Aorta (tissue), 5 donors: ENCODE results near the gene XAGE3. TPM values are rescaled to one million over a fixed set of nuclear protein-coding genes. Genes with fewer than 3 reads are reported as not detected.
"Not testable (repeated sequence)": the region's sequence is repeated elsewhere in the genome, so short reads cannot be mapped to it uniquely, and the experiment has no call there.

Experiments
- ATAC-seq: fragments of 200-7000 bp; cut with Tn5 transposase; one replicate; pipeline ENCODE4 v1.9.1; 2022; ENCODE audit warnings: moderate library complexity; ENCODE audit not compliant: low FRiP score
- DNase-seq, 2 donors: peaks; one replicate each; pipeline ENCODE4 v3.0.0-alpha.2; 2020
- H3K27ac ChIP-seq, 2 donors: one replicate each; pipeline ENCODE4 v1.5.1; 2013; ENCODE audit warnings: low read length in 2 of 2, mild to moderate bottlenecking in 2 of 2, moderate library complexity in 2 of 2, control low read depth in 1 of 2, inconsistent platforms in 1 of 2, low read depth in 1 of 2
- H3K27me3 ChIP-seq, 2 donors: one replicate each; pipeline ENCODE4 v1.6.1; 2013; ENCODE audit warnings: control low read depth in 1 of 2, low read length in 1 of 2, mild to moderate bottlenecking in 1 of 2, moderate library complexity in 1 of 2; ENCODE audit not compliant: insufficient read depth in 2 of 2, control insufficient read depth in 1 of 2
- H3K36me3 ChIP-seq, 2 donors: one replicate each; pipeline ENCODE4 v1.6.1; 2013; ENCODE audit warnings: control low read depth in 1 of 2, low read length in 1 of 2, mild to moderate bottlenecking in 1 of 2; ENCODE audit not compliant: insufficient read depth in 2 of 2, control insufficient read depth in 1 of 2
- H3K4me1 ChIP-seq, 2 donors: one replicate each; pipeline ENCODE4 v1.6.1; 2013; ENCODE audit warnings: low read length in 2 of 2, control low read depth in 1 of 2, mild to moderate bottlenecking in 1 of 2, moderate library complexity in 1 of 2; ENCODE audit not compliant: insufficient read depth in 2 of 2, control insufficient read depth in 1 of 2
- H3K4me3 ChIP-seq, 2 donors: one replicate each; pipeline ENCODE4 v1.5.1; 2013; ENCODE audit warnings: low read length in 2 of 2, control low read depth in 1 of 2, mild to moderate bottlenecking in 1 of 2
- H3K9me3 ChIP-seq: one replicate; pipeline ENCODE4 v1.6.1; 2013; ENCODE audit warnings: mild to moderate bottlenecking, low read length; ENCODE audit not compliant: control insufficient read depth
- WGBS, 2 donors: extraction: QIAGEN DNeasy Blood & Tissue Kit; methylation state at CpG; one replicate each; pipeline ENCODE4 v1.1.7; 2013; 5-methylcytosine and 5-hydroxymethylcytosine counted together
- intact Hi-C, 2 donors: fragments of 100-400 bp; cut with DNase I; formaldehyde crosslinking; loops; one replicate each; pipeline versions ENCODE4 v1.14.2 to v1.15.0; 2022
- long read RNA-seq, 2 donors: library from polyadenylated mRNA; unstranded; transcript quantifications; one replicate each; pipeline ENCODE4 v2.0.0, GENCODE V29; 2020 to 2021
- polyA plus RNA-seq, 2 donors: library from polyadenylated mRNA; stranded (reverse); fragments of 200-250 nt; gene quantifications; one replicate each; pipeline ENCODE4 v1.2.3, GENCODE V29; 2013
- total RNA-seq, 2 donors: library from RNA; stranded (reverse); fragmentation: NEBNext Ultra II Directional; extraction: Animal tissue kit (Norgen Biotek cat#: 25700); gene quantifications; one replicate each; pipeline ENCODE4 v1.2.1, GENCODE V29; 2021
- donor health status: healthy with polysubstance abuse.
- donor health status: Bipolar disorder and iron deficiency.
- donor health status: DM: no; HTN: no; CAD: no.
- donor health status: DM: no; HTN: no; CAD: no.
- donor health status: DM: yes; HTN: yes; CAD: no.

Gene XAGE3, protein sequence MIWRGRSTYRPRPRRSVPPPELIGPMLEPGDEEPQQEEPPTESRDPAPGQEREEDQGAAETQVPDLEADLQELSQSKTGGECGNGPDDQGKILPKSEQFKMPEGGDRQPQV
- total RNA-seq (not detected), polyA plus RNA-seq (not detected)
- long read RNA-seq, donor 1, result 0 reads
- long read RNA-seq, donor 2, result 0 reads

DNA sequence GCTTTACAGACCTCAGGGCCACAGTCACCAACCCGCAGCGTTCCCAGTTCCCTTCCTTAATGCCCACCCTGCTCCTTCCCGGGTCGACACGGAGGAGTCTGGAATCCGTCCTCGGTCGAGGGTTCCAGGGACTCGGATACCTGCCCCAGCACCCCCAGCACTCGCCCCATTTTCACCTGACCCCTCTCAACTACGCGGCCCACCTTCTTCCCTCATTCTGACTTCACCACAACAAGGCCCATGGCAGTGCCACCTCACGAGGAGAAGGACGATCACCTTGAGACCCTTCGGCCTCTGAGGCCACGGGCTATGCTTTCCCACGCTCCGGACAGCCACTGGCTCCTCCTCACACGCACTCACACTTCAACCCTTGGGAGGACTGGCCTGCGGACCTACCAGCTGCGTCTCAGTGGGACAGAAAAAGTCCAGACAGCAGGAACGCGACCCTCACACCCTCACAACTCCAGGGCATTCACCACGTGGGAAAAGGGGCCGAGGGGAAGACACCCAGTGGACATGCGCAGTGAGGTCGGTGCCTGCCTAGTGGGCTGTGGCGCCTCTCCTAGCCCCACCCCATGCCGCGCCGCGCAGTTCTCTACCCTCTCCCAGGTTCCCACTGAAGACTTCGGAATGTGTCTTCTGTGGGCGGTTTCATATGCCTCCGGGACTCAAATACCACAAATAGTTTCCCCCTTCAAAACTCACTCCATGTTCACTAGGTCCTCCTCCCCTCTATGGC, at the start of gene XAGE3:
XAGE3 (minus strand) TSS at position 474 of the 739 bp plus-strand sequence. CDS start 950 bp downstream, outside the sequence.
- H3K4me1 ChIP-seq, result no peaks in the 10 kb centered on the region
- ATAC-seq (no peak), DNase-seq (no peak)
- H3K36me3 ChIP-seq, result no peaks in the 10 kb centered on the region
- no peak within 1 kb of the TSS for H3K27ac ChIP-seq
- intact Hi-C loops, result no loop called here
- no peak within 1 kb of the TSS for H3K4me3 ChIP-seq
- WGBS, 2 donors, result 83 to 90% methylated on average over 32 to 35 of the region's 35 CpGs
- H3K27me3 ChIP-seq, result no peaks in the 10 kb centered on the region
- no peaks in the 10 kb centered on the region for H3K9me3 ChIP-seq

DNA sequence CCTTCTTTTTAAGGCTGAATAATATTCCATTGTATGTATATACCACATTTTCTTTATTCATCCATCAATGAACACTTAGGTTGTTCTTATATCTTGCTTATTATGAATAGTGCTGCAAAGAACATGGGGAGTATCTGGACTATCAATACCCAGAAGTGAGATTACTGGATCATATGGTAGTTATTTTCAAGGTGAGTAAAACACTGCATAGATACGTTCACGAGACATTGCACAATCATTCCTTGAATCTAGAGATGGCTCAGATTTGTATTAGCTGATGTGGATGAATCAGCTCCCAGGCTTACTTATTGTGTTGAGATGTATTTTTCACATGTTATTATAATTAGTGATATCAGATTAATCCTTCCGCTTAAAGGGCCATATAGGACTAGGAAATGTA, 46.8 kb upstream of the XAGE3 start:
- DNase-seq, ATAC-seq, intact Hi-C loops: not testable (repeated sequence)

DNA sequence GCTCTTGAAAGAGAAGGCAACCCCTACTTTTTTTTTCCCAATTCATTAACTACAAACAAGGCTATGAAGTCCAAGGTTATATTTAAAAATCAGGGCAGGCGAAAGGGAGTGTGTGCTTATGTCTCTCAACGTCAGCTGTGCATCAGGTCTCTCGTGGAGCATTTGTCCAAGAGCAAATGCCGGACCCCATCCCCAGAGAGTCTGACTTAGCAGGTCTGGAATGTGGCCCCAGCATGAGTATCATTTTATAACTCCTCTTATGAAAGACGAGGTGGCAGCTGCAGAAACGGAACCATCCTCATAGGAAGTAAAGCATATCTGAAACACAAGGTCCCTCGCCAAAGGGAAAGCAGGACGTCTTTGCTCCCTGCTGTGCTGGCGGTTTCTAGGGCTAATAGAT, 45.8 kb upstream of the XAGE3 start:
- DNase-seq, H3K36me3 ChIP-seq, H3K4me3 ChIP-seq, H3K4me1 ChIP-seq, intact Hi-C loops, H3K27me3 ChIP-seq, ATAC-seq, H3K9me3 ChIP-seq, H3K27ac ChIP-seq: not testable (repeated sequence)
- WGBS, 2 donors, result no CpG with 5 or more reads among the region's 9 CpGs

More for the DNA sequence above, 46.8 kb upstream of the XAGE3 start:
- WGBS, 2 donors, result no CpG with 5 or more reads among the region's 3 CpGs
- not testable (repeated sequence) for H3K36me3 ChIP-seq, H3K4me3 ChIP-seq, H3K27me3 ChIP-seq, H3K27ac ChIP-seq, H3K4me1 ChIP-seq, H3K9me3 ChIP-seq

DNA sequence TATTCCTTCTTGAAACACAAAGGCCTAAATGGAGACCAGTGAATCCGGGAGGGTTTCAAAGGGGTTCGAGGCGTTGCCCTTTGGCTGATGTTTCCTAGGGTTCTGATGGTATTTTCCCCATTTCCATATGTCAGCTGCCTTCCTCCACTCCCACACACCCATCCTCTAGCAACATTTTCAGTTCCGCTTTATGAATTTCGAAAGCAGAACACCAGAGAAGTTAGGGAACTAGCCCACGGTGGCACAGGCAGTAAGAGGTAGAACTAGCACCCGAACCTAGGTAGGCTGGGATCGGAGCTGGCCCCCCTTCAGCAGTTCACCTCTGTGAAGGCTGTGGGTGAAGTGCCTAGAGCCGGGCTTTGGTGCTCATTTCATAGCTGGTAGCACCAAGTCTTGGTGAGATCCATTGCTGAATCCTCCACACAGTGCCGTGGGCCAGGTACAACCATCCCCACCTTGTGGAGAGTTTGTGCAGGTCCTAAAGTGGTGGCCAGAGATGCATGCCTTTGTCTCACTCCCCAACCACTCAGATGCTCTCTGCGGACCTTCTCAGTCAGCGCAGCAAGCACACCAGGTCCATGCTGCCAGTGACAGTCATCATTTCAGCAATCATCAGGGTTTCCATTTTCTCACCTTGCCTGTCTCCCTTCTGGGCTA, 41.6 kb upstream of the XAGE3 start:
- ATAC-seq, DNase-seq, intact Hi-C loops, H3K36me3 ChIP-seq, H3K4me3 ChIP-seq, H3K27ac ChIP-seq, H3K4me1 ChIP-seq, H3K9me3 ChIP-seq, H3K27me3 ChIP-seq: not testable (repeated sequence)
- no CpG with 5 or more reads among the region's 12 CpGs for WGBS, 2 donors

DNA sequence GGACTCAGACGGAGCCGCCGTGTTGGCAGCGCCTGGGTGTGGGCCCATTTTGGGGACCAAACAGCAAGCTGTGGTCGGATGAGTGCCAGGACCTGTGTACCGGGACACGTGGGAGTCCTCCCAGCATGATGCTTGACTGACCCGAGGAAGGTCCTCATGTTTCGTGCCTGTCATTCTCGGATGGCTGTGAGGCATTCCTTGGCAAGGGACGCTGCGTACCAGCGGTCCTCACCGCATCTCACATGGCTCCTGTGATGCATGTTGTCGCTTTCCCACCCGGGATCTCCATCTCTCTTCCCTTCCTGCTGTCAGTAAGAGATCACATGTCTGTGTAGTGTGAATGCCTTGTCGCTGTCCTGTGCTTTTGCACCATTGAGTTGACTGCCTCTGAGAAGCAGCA, 40.0 kb upstream of the XAGE3 start:
- H3K27me3 ChIP-seq, H3K27ac ChIP-seq, H3K36me3 ChIP-seq, H3K4me1 ChIP-seq, intact Hi-C loops, DNase-seq, H3K9me3 ChIP-seq, ATAC-seq, H3K4me3 ChIP-seq: not testable (repeated sequence)
- no CpG with 5 or more reads among the region's 17 CpGs for WGBS, 2 donors

DNA sequence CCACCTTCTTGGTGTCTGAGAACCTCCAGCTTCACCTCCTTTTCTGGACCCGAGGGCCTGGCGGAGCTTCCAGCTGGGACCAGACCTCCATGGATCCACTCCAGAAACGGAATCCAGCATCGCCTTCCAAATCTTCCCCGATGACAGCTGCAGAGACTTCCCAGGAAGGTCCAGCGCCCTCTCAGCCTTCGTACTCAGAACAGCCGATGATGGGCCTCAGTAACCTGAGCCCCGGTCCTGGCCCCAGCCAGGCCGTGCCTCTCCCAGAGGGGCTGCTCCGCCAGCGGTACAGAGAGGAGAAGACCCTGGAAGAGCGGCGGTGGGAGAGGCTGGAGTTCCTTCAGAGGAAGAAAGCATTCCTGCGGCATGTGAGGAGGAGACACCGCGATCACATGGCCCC, 39.3 kb upstream of the XAGE3 start:
- ATAC-seq, intact Hi-C loops: not testable (repeated sequence)

DNA sequence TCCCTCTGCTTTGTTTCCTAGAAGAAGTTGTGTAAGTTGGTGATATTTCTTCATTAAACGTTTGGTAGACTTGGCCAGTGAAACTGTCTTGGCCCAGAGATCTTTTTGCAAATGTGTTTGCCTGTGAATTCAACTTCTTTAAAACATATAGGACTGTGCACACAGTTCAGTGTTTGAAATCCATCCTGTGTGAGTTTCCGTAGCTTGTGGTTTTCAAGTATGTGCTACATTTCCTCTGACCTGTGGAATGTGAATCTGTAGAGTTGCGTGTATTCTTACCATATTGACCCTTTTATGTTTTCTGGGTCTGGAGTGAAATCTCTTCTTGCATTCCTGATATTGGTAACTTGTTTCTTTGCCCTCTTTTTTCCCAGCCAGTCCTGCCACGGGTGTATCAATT, 38.2 kb upstream of the XAGE3 start:
- H3K27ac ChIP-seq, H3K36me3 ChIP-seq, H3K4me3 ChIP-seq, H3K27me3 ChIP-seq, H3K4me1 ChIP-seq, DNase-seq, H3K9me3 ChIP-seq, ATAC-seq, intact Hi-C loops: not testable (repeated sequence)
- no CpG with 5 or more reads among the region's 4 CpGs for WGBS, 2 donors

More for the DNA sequence above, 39.3 kb upstream of the XAGE3 start:
- H3K27me3 ChIP-seq, H3K4me3 ChIP-seq, H3K27ac ChIP-seq, H3K36me3 ChIP-seq, DNase-seq, H3K9me3 ChIP-seq, H3K4me1 ChIP-seq: not testable (repeated sequence)
- no CpG with 5 or more reads among the region's 17 CpGs for WGBS, 2 donors

DNA sequence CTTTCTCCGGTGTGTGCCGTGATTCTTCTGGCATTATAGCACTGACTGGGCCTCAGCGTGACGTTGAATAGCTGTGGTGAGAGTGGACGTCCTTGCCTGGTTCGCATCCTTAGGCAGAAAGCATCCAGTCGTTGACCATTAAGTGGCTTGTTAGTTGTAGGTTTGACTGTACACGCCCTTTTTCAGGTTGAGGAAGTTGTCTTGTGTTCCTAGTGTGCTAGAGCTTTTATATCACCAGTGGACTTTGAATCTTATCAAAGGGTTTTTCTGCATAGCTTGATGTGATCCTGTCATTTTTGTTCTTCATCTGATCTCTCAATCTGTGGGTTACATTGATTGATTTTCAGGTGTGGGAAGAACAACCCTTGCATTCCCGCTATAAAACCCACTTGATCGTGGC, 37.6 kb upstream of the XAGE3 start:
- not testable (repeated sequence) for ATAC-seq
- no CpG with 5 or more reads among the region's 10 CpGs for WGBS, 2 donors

More for the DNA sequence above, 37.6 kb upstream of the XAGE3 start:
- H3K27ac ChIP-seq, H3K36me3 ChIP-seq, H3K9me3 ChIP-seq, H3K4me3 ChIP-seq, intact Hi-C loops, DNase-seq, H3K4me1 ChIP-seq, H3K27me3 ChIP-seq: not testable (repeated sequence)
